ENCODE data around the gene HES4.
"Not testable (repeated sequence)": the region's sequence is repeated elsewhere in the genome, so short reads cannot be mapped to it uniquely, and the experiment has no call there.

HES4 gene

GRCh38 chr1:1017397-1018320 is 17.8 kb upstream of the HES4 start:
- DNase-seq (ENCODE audit: low read depth in 3 of 3): not testable (repeated sequence)

- no peak for DNase-seq (ENCODE audit: low read depth in 3 of 3)
Measured at GRCh38 chr1:1014799-1015681, 15.1 kb upstream of the HES4 start.

- DNase-seq (ENCODE audit: low read depth in 3 of 3): no peak
Measured at GRCh38 chr1:1013922-1014648, 14.2 kb upstream of the HES4 start.

- DNase-seq (ENCODE audit: low read depth in 3 of 3): peak; percentile 62 to 80 (median 73)
Measured at GRCh38 chr1:1013105-1013921, 13.4 kb upstream of the HES4 start, which contains the start of gene ISG15. Gene ISG15, plus strand, starts transcription at chr1:1013497. Its CDS starts 77 bp downstream, at chr1:1013574.

GRCh38 chr1:1012736-1013104 is 12.8 kb upstream of the HES4 start:
- DNase-seq (ENCODE audit: low read depth in 3 of 3): not testable (repeated sequence)

GRCh38 chr1:1011396-1011949 is 11.6 kb upstream of the HES4 start:
- DNase-seq (ENCODE audit: low read depth in 3 of 3): no peak

- not testable (repeated sequence) for DNase-seq (ENCODE audit: low read depth in 3 of 3)
Measured at GRCh38 chr1:1010131-1010530, 10.2 kb upstream of the HES4 start.

GRCh38 chr1:1006305-1007159 is 6.6 kb upstream of the HES4 start:
- DNase-seq (ENCODE audit: low read depth in 3 of 3): no peak

- DNase-seq (ENCODE audit: low read depth in 3 of 3): no peak
Measured at GRCh38 chr1:1005774-1006304, 5.9 kb upstream of the HES4 start.

- no peak for DNase-seq (ENCODE audit: low read depth in 3 of 3)
Measured at GRCh38 chr1:1004780-1005697, 5.1 kb upstream of the HES4 start.

- DNase-seq (ENCODE audit: low read depth in 3 of 3): no peak
Measured at GRCh38 chr1:1004420-1004779, 4.5 kb upstream of the HES4 start.

GRCh38 chr1:1003618-1004419 is 3.9 kb upstream of the HES4 start:
- no peak for DNase-seq (ENCODE audit: low read depth in 3 of 3)

GRCh38 chr1:1001057-1001783 is 1.3 kb upstream of the HES4 start:
- DNase-seq (ENCODE audit: low read depth in 3 of 3): no peak

- peak; percentile 42 to 63 (median 49) for DNase-seq (ENCODE audit: low read depth in 3 of 3)
Measured at GRCh38 chr1:1000357-1001056, 610 bp upstream of the HES4 start.

GRCh38 chr1:998995-999724 is 737 bp downstream of the HES4 start:
- DNase-seq (ENCODE audit: low read depth in 3 of 3): no peak

- DNase-seq (ENCODE audit: low read depth in 3 of 3): no peak
Measured at GRCh38 chr1:998745-998994, 1.2 kb downstream of the HES4 start.
